Prostate gland (tissue), 2 donors: Measurements from ENCODE around the gene SNAI1.

Source experiments
- POLR2AphosphoS5 ChIP-seq: sonication (generic); formaldehyde crosslinking; IDR thresholded peaks from one replicate; pipeline ENCODE4 v1.6.1; 2017; ENCODE audit warnings: antibody characterized with exemption
- TF ChIP-seq, protein P1 (sequence below), 4 experiments: fragments of 200-600 bp in 2 of 4; fragments of 450-650 bp in 2 of 4; sonication (generic) in 2 of 4; IDR thresholded peaks; 1 replicate in 3 of 4; 2 replicates in 1 of 4; pipeline ENCODE4 v1.5.1; 2016 to 2019; ENCODE audit warnings: antibody characterized with exemption in 4 of 4, mild to moderate bottlenecking in 2 of 4, moderate library complexity in 2 of 4

DNA sequence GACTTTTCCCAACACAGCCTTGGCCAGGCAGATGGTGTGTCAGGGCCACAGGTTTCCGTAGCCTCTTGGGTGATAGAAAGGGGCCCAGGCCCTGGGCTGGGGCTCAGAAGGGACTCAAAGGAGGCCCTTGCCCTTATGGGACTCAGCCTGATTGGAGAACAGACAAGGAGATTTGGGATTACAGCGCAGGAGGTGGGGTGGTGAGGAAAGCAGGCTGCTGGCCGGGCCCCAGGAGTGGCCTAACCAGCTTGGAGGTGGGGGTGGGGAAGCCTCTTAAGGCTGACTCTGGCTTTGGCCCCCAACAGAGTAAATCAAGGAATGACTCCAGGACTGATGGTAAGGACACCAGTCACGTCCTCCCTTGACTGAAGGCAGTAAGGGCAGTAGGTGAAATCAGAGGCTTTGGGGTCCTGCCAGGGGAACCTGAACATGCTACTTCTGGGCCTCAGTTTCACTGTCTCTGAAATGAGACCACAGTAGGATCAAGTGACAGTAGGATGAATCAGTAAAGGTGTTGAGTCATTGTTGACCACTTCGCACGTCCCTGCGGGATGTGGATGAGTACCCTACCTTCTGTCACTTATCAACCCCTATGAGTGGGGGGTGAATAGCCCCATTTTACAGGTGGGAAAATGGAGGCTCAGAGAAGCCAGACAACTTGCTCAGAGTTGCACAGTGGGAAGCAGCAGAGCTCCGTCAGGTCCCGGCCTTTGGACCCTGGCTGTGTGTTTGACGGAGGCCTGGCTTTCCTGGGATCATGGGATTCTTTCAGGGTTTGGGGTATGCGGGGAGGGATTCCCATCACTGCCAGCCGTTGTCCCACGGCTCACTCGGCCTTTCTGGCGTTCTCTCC lies 4.5 kb downstream of the SNAI1 start:
- TF ChIP-seq, protein P1, sequence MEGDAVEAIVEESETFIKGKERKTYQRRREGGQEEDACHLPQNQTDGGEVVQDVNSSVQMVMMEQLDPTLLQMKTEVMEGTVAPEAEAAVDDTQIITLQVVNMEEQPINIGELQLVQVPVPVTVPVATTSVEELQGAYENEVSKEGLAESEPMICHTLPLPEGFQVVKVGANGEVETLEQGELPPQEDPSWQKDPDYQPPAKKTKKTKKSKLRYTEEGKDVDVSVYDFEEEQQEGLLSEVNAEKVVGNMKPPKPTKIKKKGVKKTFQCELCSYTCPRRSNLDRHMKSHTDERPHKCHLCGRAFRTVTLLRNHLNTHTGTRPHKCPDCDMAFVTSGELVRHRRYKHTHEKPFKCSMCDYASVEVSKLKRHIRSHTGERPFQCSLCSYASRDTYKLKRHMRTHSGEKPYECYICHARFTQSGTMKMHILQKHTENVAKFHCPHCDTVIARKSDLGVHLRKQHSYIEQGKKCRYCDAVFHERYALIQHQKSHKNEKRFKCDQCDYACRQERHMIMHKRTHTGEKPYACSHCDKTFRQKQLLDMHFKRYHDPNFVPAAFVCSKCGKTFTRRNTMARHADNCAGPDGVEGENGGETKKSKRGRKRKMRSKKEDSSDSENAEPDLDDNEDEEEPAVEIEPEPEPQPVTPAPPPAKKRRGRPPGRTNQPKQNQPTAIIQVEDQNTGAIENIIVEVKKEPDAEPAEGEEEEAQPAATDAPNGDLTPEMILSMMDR (IDR thresholded peaks at IDR 0.05), result no peak
- TF ChIP-seq POLR2AphosphoS5, result no peak
